Gastroesophageal sphincter (tissue), 4 donors: Measurements from ENCODE around the gene ADGRD1. TPM values are rescaled to one million over a fixed set of nuclear protein-coding genes. Genes with fewer than 3 reads are reported as not detected.

Experiments used
- ATAC-seq: fragments of 150-250 bp; one replicate; pipeline ENCODE4 v1.9.1; 2016; ENCODE audit warnings: mild to moderate bottlenecking, moderate library complexity
- H3K27ac ChIP-seq, 4 donors: fragments of 200-600 bp; sonication (generic) in 3 of 4; 1 replicate in 3 of 4; 2 replicates in 1 of 4; pipeline ENCODE4 v1.5.1; 2016 to 2019
- H3K27me3 ChIP-seq: fragments of 200-600 bp; sonication (generic); one replicate; pipeline ENCODE4 v1.5.1; 2019
- H3K36me3 ChIP-seq, 2 donors: fragments of 200-600 bp; sonication (generic); one replicate each; pipeline ENCODE4 v1.5.1; 2019; ENCODE audit warnings: control low read depth in 1 of 2
- H3K4me1 ChIP-seq, 3 donors: fragments of 200-600 bp; sonication (generic); 1 replicate in 2 of 3; 2 replicates in 1 of 3; pipeline ENCODE4 v1.5.1; 2016 to 2019; ENCODE audit warnings: control low read depth in 2 of 3
- H3K4me3 ChIP-seq, 2 donors: fragments of 200-600 bp; sonication (generic); one replicate each; pipeline ENCODE4 v1.5.1; 2019; ENCODE audit warnings: mild to moderate bottlenecking in 1 of 2, moderate library complexity in 1 of 2
- H3K9me3 ChIP-seq, 3 donors: fragments of 200-600 bp; sonication (generic); one replicate each; pipeline ENCODE4 v1.5.1; 2017 to 2019; ENCODE audit warnings: control low read depth in 2 of 3
- EP300 ChIP-seq: sonication (generic); formaldehyde crosslinking; IDR thresholded peaks from one replicate; pipeline ENCODE4 v1.6.1; 2017; ENCODE audit warnings: antibody characterized with exemption, mild to moderate bottlenecking
- POLR2A ChIP-seq, 2 donors: fragments of 450-650 bp; IDR thresholded peaks; one replicate each; pipeline ENCODE4 v1.6.1; 2017; ENCODE audit warnings: antibody characterized with exemption in 2 of 2, mild to moderate bottlenecking in 2 of 2, moderate library complexity in 1 of 2
- POLR2AphosphoS5 ChIP-seq: sonication (generic); formaldehyde crosslinking; IDR thresholded peaks from one replicate; pipeline ENCODE4 v1.6.1; 2017; ENCODE audit warnings: antibody characterized with exemption
- WGBS, 2 donors: methylation state at CpG; one replicate each; pipeline ENCODE4 v1.1.5; 2018; ENCODE audit warnings: low coverage in 1 of 2; 5-methylcytosine and 5-hydroxymethylcytosine counted together
- total RNA-seq, 4 donors: library from RNA; depleted of rRNA; stranded (reverse); fragments of >200 nt; gene quantifications; one replicate each; pipeline ENCODE4 v1.1.0, GENCODE V29; 2016
- TF ChIP-seq, protein P1 (sequence below), 4 experiments: fragments of 200-600 bp in 2 of 4; fragments of 450-650 bp in 2 of 4; sonication (generic) in 1 of 4; IDR thresholded peaks; one replicate each; pipeline ENCODE4 v1.5.1; 2017 to 2019; ENCODE audit warnings: antibody characterized with exemption in 4 of 4, mild to moderate bottlenecking in 2 of 4, moderate library complexity in 2 of 4

Gene ADGRD1
- total RNA-seq, 4 donors from 2014 or later: 19.1 to 43.4 (median 31.3) TPM

GRCh38 chr12:131108177-131108955 lies 154.7 kb downstream of the ADGRD1 start:
- H3K4me3 ChIP-seq: no peak overlapping the region
- no peak for ATAC-seq
- TF ChIP-seq EP300 (no peak), POLR2AphosphoS5 (no peak), POLR2A (IDR thresholded peaks at IDR 0.05) (no peak)
- TF ChIP-seq, protein P1, sequence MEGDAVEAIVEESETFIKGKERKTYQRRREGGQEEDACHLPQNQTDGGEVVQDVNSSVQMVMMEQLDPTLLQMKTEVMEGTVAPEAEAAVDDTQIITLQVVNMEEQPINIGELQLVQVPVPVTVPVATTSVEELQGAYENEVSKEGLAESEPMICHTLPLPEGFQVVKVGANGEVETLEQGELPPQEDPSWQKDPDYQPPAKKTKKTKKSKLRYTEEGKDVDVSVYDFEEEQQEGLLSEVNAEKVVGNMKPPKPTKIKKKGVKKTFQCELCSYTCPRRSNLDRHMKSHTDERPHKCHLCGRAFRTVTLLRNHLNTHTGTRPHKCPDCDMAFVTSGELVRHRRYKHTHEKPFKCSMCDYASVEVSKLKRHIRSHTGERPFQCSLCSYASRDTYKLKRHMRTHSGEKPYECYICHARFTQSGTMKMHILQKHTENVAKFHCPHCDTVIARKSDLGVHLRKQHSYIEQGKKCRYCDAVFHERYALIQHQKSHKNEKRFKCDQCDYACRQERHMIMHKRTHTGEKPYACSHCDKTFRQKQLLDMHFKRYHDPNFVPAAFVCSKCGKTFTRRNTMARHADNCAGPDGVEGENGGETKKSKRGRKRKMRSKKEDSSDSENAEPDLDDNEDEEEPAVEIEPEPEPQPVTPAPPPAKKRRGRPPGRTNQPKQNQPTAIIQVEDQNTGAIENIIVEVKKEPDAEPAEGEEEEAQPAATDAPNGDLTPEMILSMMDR (IDR thresholded peaks at IDR 0.05): no peak
- H3K36me3 ChIP-seq: peaks cover 0 to 42% of the 10 kb centered on the region in 2 donors
- no peaks in the 10 kb centered on the region for H3K27me3 ChIP-seq
- H3K4me1 ChIP-seq: peaks cover 0 to 22% (median 7%) of the 10 kb centered on the region in 3 donors
- H3K27ac ChIP-seq: no peak overlapping the region
- no peaks in the 10 kb centered on the region for H3K9me3 ChIP-seq
- WGBS, 2 donors: 100% methylated on average over 1 of the region's 10 CpGs; no CpG with 5 or more reads in 1 of the 2 donors

- ATAC-seq: no peak
- Histone ChIP-seq H3K4me1 (peaks cover 0 to 32% (median 4%) of the 10 kb centered on the region in 3 donors), H3K27ac (no peak overlapping the region), H3K9me3 (no peaks in the 10 kb centered on the region), H3K36me3 (peaks cover 0 to 46% of the 10 kb centered on the region in 2 donors), H3K4me3 (no peak overlapping the region), H3K27me3 (no peaks in the 10 kb centered on the region)
- TF ChIP-seq POLR2A (IDR thresholded peaks at IDR 0.05) (no peak), POLR2AphosphoS5 (no peak), EP300 (no peak)
- TF ChIP-seq, protein P1 (IDR thresholded peaks at IDR 0.05): no peak
- 90 to 92% methylated on average over 2 to 3 of the region's 3 CpGs for WGBS, 2 donors
These were observed 157.7 kb downstream of the ADGRD1 start for GRCh38 chr12:131111446-131111845.

DNA sequence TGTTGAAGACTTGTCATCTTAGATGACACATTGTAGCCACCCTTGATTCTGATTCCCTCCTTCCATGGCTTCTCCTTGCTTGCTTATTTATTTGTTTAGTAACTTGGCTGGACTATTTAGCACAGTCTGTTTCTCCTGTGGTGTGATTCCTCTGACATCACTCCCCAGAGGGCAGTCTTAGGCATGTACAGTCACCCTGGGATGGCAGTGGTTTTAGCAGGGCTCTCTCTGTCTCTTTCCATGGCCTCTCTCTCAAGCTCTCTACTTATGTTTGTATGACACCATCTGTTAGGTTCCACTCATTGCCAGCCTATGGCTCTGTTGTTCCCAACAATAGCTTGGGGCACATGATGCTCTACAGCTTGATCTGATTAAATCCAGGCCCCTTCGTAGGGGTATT lies 158.3 kb downstream of the ADGRD1 start:
- TF ChIP-seq POLR2A (IDR thresholded peaks at IDR 0.05) (no peak), EP300 (no peak), POLR2AphosphoS5 (no peak)
- TF ChIP-seq, protein P1 (IDR thresholded peaks at IDR 0.05): no peak
- H3K9me3 ChIP-seq: no peaks in the 10 kb centered on the region
- no peaks in the 10 kb centered on the region for H3K27me3 ChIP-seq
- H3K4me1 ChIP-seq: peaks cover 0 to 34% (median 4%) of the 10 kb centered on the region in 3 donors
- WGBS, 2 donors: 67% methylated on average over 1 of the region's 1 CpG; no CpG with 5 or more reads in 1 of the 2 donors
- peaks cover 0 to 40% of the 10 kb centered on the region in 2 donors for H3K36me3 ChIP-seq
- no peak overlapping the region for H3K4me3 ChIP-seq
- H3K27ac ChIP-seq: no peak overlapping the region
- no peak for ATAC-seq

- no peak overlapping the region for H3K27ac ChIP-seq
- WGBS, 2 donors: 83% methylated on average over 2 of the region's 4 CpGs; no CpG with 5 or more reads in 1 of the 2 donors
- no peaks in the 10 kb centered on the region for H3K27me3 ChIP-seq
- H3K36me3 ChIP-seq: peaks cover 0 to 40% of the 10 kb centered on the region in 2 donors
- TF ChIP-seq POLR2AphosphoS5 (no peak), POLR2A (IDR thresholded peaks at IDR 0.05) (no peak), EP300 (no peak)
- TF ChIP-seq, protein P1 (IDR thresholded peaks at IDR 0.05): no peak
- H3K4me3 ChIP-seq: no peak overlapping the region
- ATAC-seq: no peak
- H3K4me1 ChIP-seq: peaks cover 0 to 34% (median 4%) of the 10 kb centered on the region in 3 donors
- H3K9me3 ChIP-seq: no peaks in the 10 kb centered on the region
These were observed 159.1 kb downstream of the ADGRD1 start for GRCh38 chr12:131112700-131113290.
